ENCODE results near the gene COL6A2. TPM values are rescaled to one million over a fixed set of nuclear protein-coding genes. Genes with fewer than 3 reads are reported as not detected.
A peak's percentile ranks its signal among the peaks of the same experiment; 100 is the strongest.

Gene COL6A2
- total and polyA plus RNA-seq, 2 of the 4 experiments (the other 2 are of a cell fraction), result 208 to 1,065 TPM

- dilution Hi-C loops (cut with HindIII; ENCODE audit: low sequenced_read_pairs, unreplicated experiment), result no loop called here
- no peak overlapping the region for H3K4me2 ChIP-seq (ENCODE audit: low read depth, low read length)
- peak overlapping the region; percentile 93; the same call in 2 of the 3 replicates for H2BK15ac ChIP-seq (ENCODE audit: low read depth, low read length)
- ATAC-seq (ENCODE audit: low read depth) (no peak), DNase-seq (no peak)
- H3K14ac ChIP-seq (replicated peaks; ENCODE audit: low read depth, low read length), result peak overlapping the region; percentile 1; the same call in 1 of the 2 replicates
- ChIA-PET CTCF (interaction anchor here (1.3 kb wide), 1 partner anchor 70 kb away, joined by 3 read pairs; the partner anchor contains the start of gene COL6A1), POLR2A (ENCODE audit: unreplicated experiment) (no interaction called here)
- H3K4me1 ChIP-seq (ENCODE audit: control insufficient read depth, insufficient read depth, low read length), result peaks cover 39% of the 10 kb centered on the region
- H4K20me1 ChIP-seq (ENCODE audit: insufficient read depth, low read length), result 0 out of 2 replicates have a peak, but pooled peaks cover 3% of the 10 kb centered on the region
- in situ Hi-C loops (cut with MboI; ENCODE audit: low sequenced_read_pairs), result no loop called here
- no peak overlapping the region for H2AK9ac ChIP-seq (replicated peaks; ENCODE audit: low read depth, low read length, poor library complexity)
- H2BK5ac ChIP-seq (ENCODE audit: low read depth, low read length, poor library complexity, severe bottlenecking), result peak overlapping the region; percentile 40
- peak overlapping the region; percentile 34 for H3K18ac ChIP-seq (ENCODE audit: low read depth, low read length)
- no peak overlapping the region for H3K4me3 ChIP-seq (ENCODE audit: insufficient read depth, low read depth, low read length)
- peak overlapping the region; percentile 19; the same call in 1 of the 2 replicates for H4K5ac ChIP-seq (ENCODE audit: low read depth, low read length)
- H3K4ac ChIP-seq (ENCODE audit: low read depth, low read length), result peak overlapping the region; percentile 70
- H3K36me3 ChIP-seq (ENCODE audit: control insufficient read depth, insufficient read depth, low read length), result no peaks in the 10 kb centered on the region
- H2BK120ac ChIP-seq (ENCODE audit: low read depth, low read length), result peak overlapping the region; percentile 100
- BruUV-seq (replicated peaks), result no TSS peak
- H3K79me1 ChIP-seq (ENCODE audit: low read depth in 1 of 2, low read length in 2 of 2), result peaks cover 9 to 49% of the 10 kb centered on the region in 2 experiments; a peak in 3 of 4 replicates
- peak overlapping the region; percentile 87 for H2AK5ac ChIP-seq (ENCODE audit: low read depth, low read length)
- H4K91ac ChIP-seq (ENCODE audit: insufficient read depth, low read depth, low read length), result peak overlapping the region; percentile 72
- 80% methylated on average over 2 of the region's 16 CpGs; no CpG with 5 or more reads in 1 of the 2 experiments for WGBS, 2 experiments (ENCODE audit: extremely low coverage in 2 of 2, insufficient read length in 1 of 2)
- H2BK20ac ChIP-seq (ENCODE audit: low read depth, low read length), result peak overlapping the region; percentile 51
- no peaks in the 10 kb centered on the region for H3K27me3 ChIP-seq (ENCODE audit: control insufficient read depth, insufficient read depth, low read length)
- no peak overlapping the region; the same call in 1 of the 2 replicates for H3K27ac ChIP-seq (ENCODE audit: insufficient read depth, low read length)
- no peak overlapping the region for H3K9ac ChIP-seq (ENCODE audit: low read depth, low read length)
- H3K56ac ChIP-seq (ENCODE audit: extremely low read depth, insufficient read depth, low read length), result no peak overlapping the region
- no peak overlapping the region for H3K23ac ChIP-seq (ENCODE audit: low read depth, low read length)
- no peaks in the 10 kb centered on the region for H3K9me3 ChIP-seq (ENCODE audit: control insufficient read depth, insufficient read depth, low read length)
- no peak overlapping the region for H2AFZ ChIP-seq (replicated peaks; ENCODE audit: low read length, poor library complexity)
- TF ChIP-seq FOS (IDR thresholded peaks at IDR 0.05; ENCODE audit: low read depth, low read length), result no peak
- no peak for TF ChIP-seq MAZ (IDR thresholded peaks at IDR 0.05; ENCODE audit: borderline replicate concordance, low read depth, low read length)
- no peak for TF ChIP-seq ELK1 (IDR thresholded peaks at IDR 0.05; ENCODE audit: borderline replicate concordance, low read depth, low read length)
- no peak for TF ChIP-seq RAD21 (IDR thresholded peaks at IDR 0.05; ENCODE audit: low read length)
- TF ChIP-seq CTCF (conservative IDR thresholded peaks at IDR 0.05; ENCODE audit: low read depth, low read length), result no peak
- TF ChIP-seq RFX5 (IDR thresholded peaks at IDR 0.05; ENCODE audit: low read depth, low read length), result no peak
- TF ChIP-seq SMC3 (IDR thresholded peaks at IDR 0.05; ENCODE audit: low read depth, low read length), result no peak
- TF ChIP-seq BHLHE40 (IDR thresholded peaks at IDR 0.05; ENCODE audit: low read depth, low read length), result no peak
- TF ChIP-seq POLR2A (IDR thresholded peaks at IDR 0.05; ENCODE audit: low read depth, low read length), result no peak; the same call in 1 of the 2 replicates
- peak overlapping the region in 1 of 2 experiments; percentile 46; a peak in 1 of 4 replicates for H4K8ac ChIP-seq (ENCODE audit: low read depth in 2 of 2, low read length in 2 of 2)
- intact Hi-C loops (cut with micrococcal nuclease), result no loop called here
- H3K9me1 ChIP-seq (ENCODE audit: insufficient read depth, low read length), result peaks cover 15% of the 10 kb centered on the region
Observed at GRCh38 chr21:46051379-46051770, 46.5 kb upstream of the COL6A2 start.
